Ovary (tissue), 9 donors: ENCODE data around the gene CDK19. TPM values are rescaled to one million over a fixed set of nuclear protein-coding genes. Genes with fewer than 3 reads are reported as not detected.

Experiments
- DNase-seq, 5 donors: peaks; one replicate each; pipeline ENCODE4 v3.0.0-alpha.2; 2019 to 2020
- H3K27ac ChIP-seq, 2 donors: fragments of 200-600 bp; one replicate each; pipeline versions ENCODE4 v1.5.1 to v1.8.0; 2019 to 2022
- H3K27me3 ChIP-seq: fragments of 200-600 bp; one replicate; pipeline ENCODE4 v1.8.0; 2022
- H3K36me3 ChIP-seq: fragments of 200-600 bp; sonication (generic); one replicate; pipeline ENCODE4 v1.5.1; 2019
- H3K4me1 ChIP-seq: one replicate; pipeline ENCODE4 v1.8.1; 2013; ENCODE audit warnings: mild to moderate bottlenecking, moderate library complexity; ENCODE audit not compliant: insufficient read depth
- H3K4me3 ChIP-seq: fragments of 200-600 bp; sonication (generic); one replicate; pipeline ENCODE4 v1.5.1; 2017
- H3K9me3 ChIP-seq, 2 donors: fragments of 200-600 bp in 1 of 2; sonication (generic) in 1 of 2; one replicate each; pipeline versions ENCODE4 v1.5.1 to v1.8.1; 2013 to 2019; ENCODE audit warnings: mild to moderate bottlenecking in 1 of 2, moderate library complexity in 1 of 2
- CTCF ChIP-seq, 3 donors: fragments of 450-650 bp in 2 of 3; fragments of 200-600 bp in 1 of 3; IDR thresholded peaks; one replicate each; pipeline versions ENCODE4 v1.5.1 to v1.8.0; 2016 to 2022; ENCODE audit warnings: antibody characterized with exemption in 3 of 3, mild to moderate bottlenecking in 1 of 3
- EP300 ChIP-seq: sonication (generic); formaldehyde crosslinking; IDR thresholded peaks from one replicate; pipeline ENCODE4 v1.6.1; 2017; ENCODE audit warnings: antibody characterized with exemption
- POLR2A ChIP-seq: fragments of 450-650 bp; IDR thresholded peaks from one replicate; pipeline ENCODE4 v1.6.1; 2017; ENCODE audit warnings: antibody characterized with exemption, mild to moderate bottlenecking, moderate library complexity
- WGBS, 3 donors: extraction: QIAGEN DNeasy Blood & Tissue Kit in 1 of 3; methylation state at CpG; one replicate each; pipeline versions ENCODE4 v1.1.5 to v1.1.7; 2013 to 2017; 5-methylcytosine and 5-hydroxymethylcytosine counted together
- intact Hi-C, 4 donors: fragments of 100-400 bp; cut with DNase I; formaldehyde crosslinking; loops; one replicate each; pipeline versions ENCODE4 v1.11.0 to v1.15.1; 2022 to 2023
- polyA plus RNA-seq, 2 donors: library from polyadenylated mRNA; stranded (reverse); fragments of 200-250 nt in 1 of 2; fragments of 350-450 nt in 1 of 2; fragmentation: Illumina TruSeq in 1 of 2; extraction: RNeasy Lipid Tissue Mini Kit (QIAGEN cat#74804) in 1 of 2; gene quantifications; one replicate each; pipeline ENCODE4 v1.2.3, GENCODE V29; 2013 to 2014
- total RNA-seq, 7 donors: library from RNA; depleted of rRNA in 2 of 7; stranded (reverse); fragments of >200 nt in 2 of 7; fragmentation: NEBNext Ultra II Directional in 3 of 7; extraction: Animal tissue kit (Norgen Biotek cat#: 25700) in 3 of 7; gene quantifications; one replicate each; pipeline versions ENCODE4 v1.1.0 to v1.2.4, GENCODE V29; 2016 to 2023
- donor health status: DM: no; HTN: no; CAD: no; lungs with moderate emphysema.
- donor health status: DM: no; HTN: no; CAD: no.
- donor health status: Bipolar disorder and iron deficiency.
- donor health status: DM: yes; HTN: yes; CAD: no.
- donor health status: DM: no; HTN: no; CAD: no.
- donor health status: DM: yes; HTN: yes; CAD: no.

CDK19 gene
- total and polyA plus RNA-seq, 9 donors: 9.8 to 20.8 (median 16.7) TPM

DNA sequence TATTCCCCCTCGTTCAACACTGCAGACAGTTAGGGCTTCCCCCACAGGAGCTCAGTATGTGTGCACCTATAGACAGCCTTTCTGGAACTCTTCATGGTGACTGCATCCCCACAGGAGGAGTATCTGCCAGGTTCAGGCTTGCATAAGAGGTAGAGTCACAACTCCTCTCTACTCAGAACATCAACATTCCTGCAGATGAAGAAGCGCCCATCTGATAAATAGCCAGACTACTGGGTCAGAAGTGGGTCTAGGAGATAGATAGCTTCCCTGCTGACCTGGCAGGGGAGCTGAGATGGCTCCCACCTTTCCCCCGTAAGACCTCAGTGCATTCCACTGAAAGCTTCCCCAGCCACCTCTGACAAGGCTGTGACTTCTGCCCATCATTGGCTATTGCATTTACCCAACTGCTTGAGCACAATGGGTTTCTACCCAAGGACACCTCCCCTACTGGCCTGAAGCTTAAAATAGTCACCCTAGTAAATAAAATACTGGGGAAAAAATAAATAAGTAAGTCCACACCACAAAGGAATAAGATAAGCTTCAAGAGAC is 125.1 kb downstream of the CDK19 start:
- 90 to 91% (median 90%) methylated on average over 3 of the region's 3 CpGs for WGBS, 3 donors
- H3K36me3 ChIP-seq: no peaks in the 10 kb centered on the region
- intact Hi-C loops: no loop called here
- TF ChIP-seq CTCF (IDR thresholded peaks at IDR 0.05) (no peak), EP300 (no peak), POLR2A (no peak)
- no peaks in the 10 kb centered on the region for H3K4me1 ChIP-seq
- no peaks in the 10 kb centered on the region for H3K9me3 ChIP-seq
- H3K4me3 ChIP-seq: no peak overlapping the region
- H3K27me3 ChIP-seq: no peaks in the 10 kb centered on the region
- DNase-seq: no peak
- H3K27ac ChIP-seq: no peak overlapping the region

DNA sequence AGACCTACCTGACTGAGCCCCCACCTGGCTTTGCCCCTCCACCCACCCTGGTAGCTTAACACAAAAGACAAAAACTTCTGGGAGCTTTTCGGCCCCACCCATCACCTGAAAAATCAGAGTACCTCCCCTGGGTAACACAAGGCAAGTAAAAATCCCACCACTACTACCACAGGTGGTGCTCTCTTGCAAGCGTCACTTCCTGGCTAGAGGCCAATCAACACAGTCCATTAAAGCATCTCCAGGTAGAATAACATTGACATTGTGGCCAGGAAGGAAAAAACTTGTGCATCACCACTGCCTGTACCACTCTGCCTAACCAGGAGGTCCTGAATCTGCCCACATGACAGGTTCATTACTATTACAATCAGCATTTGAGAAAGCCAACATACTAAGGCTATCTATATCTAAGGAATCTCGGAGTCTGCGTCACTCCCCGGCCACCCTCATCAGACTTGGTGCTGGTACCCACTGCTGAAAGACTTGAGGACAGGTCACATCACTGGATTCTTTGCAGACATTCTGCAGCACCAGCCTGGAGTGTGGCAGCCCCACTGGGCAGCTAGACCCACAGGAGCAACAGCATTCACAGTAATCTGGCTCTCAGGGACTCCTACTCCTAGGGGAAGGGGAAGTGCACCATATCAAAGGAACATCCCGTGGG is 125.9 kb downstream of the CDK19 start:
- no peaks in the 10 kb centered on the region for H3K4me1 ChIP-seq
- no peak for DNase-seq
- no peak overlapping the region for H3K27ac ChIP-seq
- no peaks in the 10 kb centered on the region for H3K27me3 ChIP-seq
- no peak overlapping the region for H3K4me3 ChIP-seq
- TF ChIP-seq EP300 (no peak), POLR2A (no peak), CTCF (IDR thresholded peaks at IDR 0.05) (no peak)
- no peaks in the 10 kb centered on the region for H3K9me3 ChIP-seq
- no peaks in the 10 kb centered on the region for H3K36me3 ChIP-seq
- WGBS, 3 donors: 92 to 95% (median 95%) methylated on average over 6 of the region's 6 CpGs
- intact Hi-C loops: no loop called here

DNA sequence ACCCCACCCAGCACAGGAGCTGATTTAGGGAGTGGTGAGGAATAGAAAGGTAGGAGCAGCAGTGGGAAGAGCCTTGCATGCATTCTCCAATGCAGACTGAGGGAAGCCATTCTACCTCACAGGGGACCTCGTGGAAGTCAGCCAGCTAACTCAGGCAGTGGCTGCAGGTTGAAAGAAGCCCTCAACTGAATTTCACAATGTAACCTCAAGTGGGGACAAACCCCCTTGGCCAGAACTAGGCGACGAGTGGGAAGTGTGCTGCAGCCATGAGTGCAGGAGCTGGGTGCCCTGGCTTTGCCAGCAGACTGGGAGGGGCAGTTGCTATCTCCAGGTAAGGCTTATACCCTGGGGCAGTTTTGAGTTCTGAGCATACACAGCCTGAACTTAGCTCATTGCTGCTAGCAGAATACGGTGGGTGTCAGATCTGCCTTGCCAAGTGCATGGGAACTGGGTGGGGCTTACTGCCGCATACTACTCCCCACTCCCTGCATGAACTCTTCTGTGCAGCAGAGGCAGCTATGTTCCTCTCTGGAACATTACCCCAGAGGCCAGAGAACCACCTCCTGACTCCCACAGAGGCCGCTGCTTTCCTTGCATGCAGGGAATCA is 126.5 kb downstream of the CDK19 start:
- 85 to 88% (median 86%) methylated on average over 6 of the region's 6 CpGs for WGBS, 3 donors
- no peaks in the 10 kb centered on the region for H3K27me3 ChIP-seq
- no peak for DNase-seq
- intact Hi-C loops: no loop called here
- no peak overlapping the region for H3K27ac ChIP-seq
- no peaks in the 10 kb centered on the region for H3K36me3 ChIP-seq
- H3K4me1 ChIP-seq: no peaks in the 10 kb centered on the region
- H3K4me3 ChIP-seq: no peak overlapping the region
- TF ChIP-seq EP300 (no peak), CTCF (IDR thresholded peaks at IDR 0.05) (no peak), POLR2A (no peak)
- H3K9me3 ChIP-seq: no peaks in the 10 kb centered on the region

- H3K4me3 ChIP-seq: no peak overlapping the region
- H3K27me3 ChIP-seq: no peaks in the 10 kb centered on the region
- TF ChIP-seq POLR2A (no peak), CTCF (IDR thresholded peaks at IDR 0.05) (no peak), EP300 (no peak)
- peaks cover 1% of the 10 kb centered on the region for H3K4me1 ChIP-seq
- intact Hi-C loops: no loop called here
- DNase-seq: no peak
- H3K9me3 ChIP-seq: no peaks in the 10 kb centered on the region
- 9 to 29% (median 19%) methylated on average over 1 of the region's 1 CpG for WGBS, 3 donors
- no peaks in the 10 kb centered on the region for H3K36me3 ChIP-seq
- H3K27ac ChIP-seq: no peak overlapping the region
Measured at GRCh38 chr6:110687326-110687725, 127.9 kb downstream of the CDK19 start.
